Left lobe of liver (tissue), 2 donors: ENCODE data around the gene LDHD. TPM values are rescaled to one million over a fixed set of nuclear protein-coding genes. Genes with fewer than 3 reads are reported as not detected.
"Not testable (repeated sequence)": the region's sequence is repeated elsewhere in the genome, so short reads cannot be mapped to it uniquely, and the experiment has no call there.

ENCODE experiments used
- ATAC-seq: fragments of 200-7000 bp; cut with Tn5 transposase; one replicate; pipeline ENCODE4 v1.9.1; 2020; ENCODE audit warnings: mild to moderate bottlenecking, moderate library complexity
- DNase-seq: peaks from one replicate; pipeline ENCODE4 v3.0.0-alpha.2; 2020; ENCODE audit warnings: low spot score
- total RNA-seq: library from RNA; stranded (reverse); gene quantifications from one replicate; pipeline ENCODE4 v1.2.1, GENCODE V29; 2021
- donor health status: DM: no; HTN: no; CAD: no; lungs with moderate emphysema.
- donor health status: DM: no; HTN: yes; CAD: no.

LDHD gene
- total RNA-seq, 1 donor from 2014 or later: 113 TPM

GRCh38 chr16:75100603-75100990, 16.0 kb downstream of the LDHD start:
- no peak for DNase-seq
- no peak for ATAC-seq

GRCh38 chr16:75099738-75100602, 16.6 kb downstream of the LDHD start:
- DNase-seq (no peak), ATAC-seq (peak; percentile 65)

DNA sequence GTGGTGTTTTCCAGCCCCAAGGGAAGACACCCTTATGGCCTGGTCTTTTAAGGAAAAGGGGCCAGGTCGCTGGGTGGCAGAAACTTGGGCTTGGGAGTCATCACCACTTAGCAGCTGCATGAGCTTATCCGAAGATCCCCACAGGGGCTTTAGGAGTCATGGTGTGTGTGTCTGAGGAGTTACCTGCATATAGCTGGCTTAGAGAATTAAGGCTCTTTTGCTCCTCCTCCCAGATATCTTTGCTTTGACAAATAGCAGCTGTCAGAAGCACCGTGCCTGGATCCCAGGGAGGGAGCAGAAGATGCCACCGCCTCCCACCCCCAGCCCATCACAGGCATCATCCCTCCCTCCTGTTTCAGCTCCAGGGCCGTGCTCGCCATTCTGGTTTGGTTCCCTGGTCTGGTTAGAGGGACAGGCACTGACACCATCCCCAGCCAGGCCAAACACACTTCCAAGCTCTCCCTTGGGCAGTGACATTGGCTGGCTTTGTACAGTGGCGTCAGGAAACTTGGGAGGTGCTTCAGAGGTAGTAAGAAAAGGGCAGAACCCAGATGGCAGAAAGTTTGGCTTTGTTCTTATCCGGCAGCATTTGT, 17.4 kb downstream of the LDHD start:
- DNase-seq (no peak), ATAC-seq (no peak)

DNA sequence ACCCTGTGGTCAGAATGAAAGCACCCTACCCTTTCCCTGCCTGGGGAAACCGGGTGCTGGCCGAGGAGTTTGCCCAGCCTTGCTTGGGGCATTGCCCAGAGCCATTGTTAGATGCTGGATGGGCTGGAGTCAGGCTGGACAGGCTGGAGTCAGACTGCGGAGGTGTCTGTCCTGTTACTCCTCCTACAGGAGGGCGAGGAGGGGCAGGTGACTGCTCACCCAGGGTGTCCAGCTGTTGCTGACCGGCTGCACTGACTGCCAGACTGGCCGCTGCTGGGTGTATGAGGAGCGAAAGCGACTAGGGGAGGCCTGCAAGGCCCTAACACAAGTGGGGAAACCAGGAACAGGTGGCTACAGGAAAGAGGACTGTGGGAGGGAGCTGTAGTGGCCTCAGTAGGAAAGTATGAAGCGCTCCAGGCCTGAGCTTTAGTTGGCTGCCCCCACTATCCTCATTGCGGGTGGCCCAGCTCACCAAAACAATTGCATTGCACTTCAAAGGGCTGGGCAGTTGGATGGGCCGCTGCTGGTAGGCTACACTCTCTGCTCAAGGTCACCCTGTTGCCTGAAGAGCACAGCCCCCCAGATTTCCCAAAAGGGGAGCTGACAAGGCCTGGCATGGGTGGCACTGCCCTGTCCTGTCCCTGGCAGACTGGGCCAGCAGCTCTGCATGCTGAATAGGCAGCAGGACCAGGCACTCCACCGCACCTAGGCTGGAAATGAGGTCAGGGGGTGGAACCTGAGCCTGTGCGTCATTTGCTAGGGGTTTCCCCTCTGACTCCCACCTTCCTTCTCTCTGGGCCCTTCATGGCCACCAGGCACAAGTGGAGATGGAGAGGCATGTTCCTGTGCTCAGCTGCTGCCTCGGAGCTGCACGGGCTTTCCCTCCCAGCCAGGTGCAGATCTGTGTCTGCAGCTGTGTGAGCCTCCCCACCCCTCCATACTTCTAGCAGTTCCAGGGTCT, 18.4 kb downstream of the LDHD start:
- DNase-seq (no peak), ATAC-seq (no peak)

GRCh38 chr16:75097191-75097761, 19.3 kb downstream of the LDHD start:
- DNase-seq (no peak), ATAC-seq (no peak)

GRCh38 chr16:75096656-75097055, 19.9 kb downstream of the LDHD start:
- DNase-seq (no peak), ATAC-seq (no peak)

- no peak for DNase-seq
- no peak for ATAC-seq
These were observed 21.4 kb downstream of the LDHD start for GRCh38 chr16:75095204-75095621.

DNA sequence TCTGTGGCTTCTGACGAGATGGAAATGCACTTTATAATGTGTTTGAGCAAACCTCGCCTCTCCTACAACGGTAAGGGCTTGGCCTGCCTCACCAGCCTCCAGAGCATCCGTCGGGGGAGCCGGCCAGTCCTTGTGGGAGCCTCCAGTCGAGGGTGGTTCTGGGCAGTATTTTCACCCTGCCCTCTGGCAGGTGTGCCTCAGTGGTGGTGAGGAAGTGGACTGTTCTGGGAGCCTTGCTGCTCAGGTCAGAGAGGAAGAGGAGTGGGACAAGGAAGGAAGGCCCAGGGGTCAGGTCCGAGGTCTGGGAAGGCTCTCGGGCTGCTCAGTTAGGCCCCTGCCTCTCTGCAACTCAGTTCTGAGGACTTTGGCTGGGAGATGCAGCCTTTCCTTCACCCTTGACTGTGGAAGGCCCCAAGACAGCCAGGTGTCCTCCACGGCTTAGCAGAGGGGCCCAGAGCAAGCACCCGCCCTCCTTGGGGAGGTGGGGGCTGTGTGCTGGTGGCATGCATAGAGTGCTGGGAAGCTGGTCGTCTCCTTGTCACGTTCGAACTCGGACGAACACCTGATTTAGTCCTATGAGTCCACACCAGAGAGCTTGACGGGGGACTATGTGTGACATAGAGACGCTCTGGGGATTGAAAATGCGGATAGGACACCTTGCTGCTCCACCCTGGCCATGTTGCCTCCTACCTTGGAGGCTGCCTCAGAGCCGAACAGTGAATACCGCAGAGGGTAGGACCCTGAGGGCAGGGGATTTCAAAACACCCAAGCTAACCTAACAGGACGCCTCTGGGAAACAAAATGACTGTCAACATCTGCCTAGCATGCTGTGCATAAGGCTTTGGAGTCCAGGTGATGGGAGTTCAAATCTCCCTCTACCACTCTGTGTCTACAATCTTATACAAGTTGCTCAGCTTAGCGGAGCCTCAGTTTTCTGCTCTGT, 22.7 kb downstream of the LDHD start:
- DNase-seq (no peak), ATAC-seq (no peak)

GRCh38 chr16:75092777-75093176, 23.8 kb downstream of the LDHD start:
- no peak for DNase-seq
- peak; percentile 85 for ATAC-seq

GRCh38 chr16:75091619-75092018, 25.0 kb downstream of the LDHD start:
- not testable (repeated sequence) for DNase-seq, ATAC-seq

DNA sequence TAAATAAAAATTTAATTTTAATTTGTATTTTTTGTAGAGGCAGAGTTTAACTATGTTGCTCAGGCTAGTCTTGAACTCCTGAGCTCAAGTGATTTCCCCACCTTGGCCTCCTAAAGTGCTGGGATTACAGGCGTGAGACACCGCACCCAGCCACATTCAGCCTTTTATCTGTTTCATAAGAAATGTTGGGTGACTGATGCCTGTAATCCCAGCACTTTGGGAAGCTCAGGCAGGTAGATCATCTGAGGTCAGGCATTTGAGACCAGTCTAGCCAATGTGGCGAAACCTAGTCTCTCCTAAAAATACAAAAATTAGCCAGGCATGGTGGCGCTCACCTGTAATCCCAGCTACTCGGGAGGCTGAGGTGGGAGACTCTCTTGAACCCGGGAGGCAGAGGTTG, 25.7 kb downstream of the LDHD start:
- not testable (repeated sequence) for ATAC-seq, DNase-seq

GRCh38 chr16:75089486-75090202, 26.9 kb downstream of the LDHD start:
- DNase-seq (no peak), ATAC-seq (no peak)

- ATAC-seq (no peak), DNase-seq (no peak)
These were observed 27.6 kb downstream of the LDHD start for GRCh38 chr16:75088934-75089333.

DNA sequence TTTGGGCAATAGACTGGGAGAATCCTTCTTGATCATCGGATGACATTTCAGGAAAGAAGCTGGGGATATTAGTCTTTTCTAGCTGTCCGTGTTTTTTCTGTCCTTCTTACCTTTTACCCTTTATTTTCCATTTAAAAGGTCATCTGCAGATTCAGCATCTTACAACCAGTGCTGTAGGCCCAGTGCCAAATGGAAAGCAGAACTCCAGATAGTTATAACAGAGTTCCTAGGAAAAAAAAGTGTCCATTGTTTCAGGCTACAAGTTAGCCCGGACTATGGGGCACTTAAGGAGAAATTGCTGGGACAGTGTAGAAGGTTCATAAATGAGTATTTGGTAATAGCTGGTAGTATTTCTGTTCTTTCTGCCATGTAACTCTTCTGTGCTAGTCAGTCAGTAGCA, 28.4 kb downstream of the LDHD start:
- no peak for DNase-seq
- ATAC-seq: no peak

GRCh38 chr16:75087375-75087979, 29.1 kb downstream of the LDHD start:
- no peak for DNase-seq
- peak; percentile 64 for ATAC-seq

GRCh38 chr16:75086688-75087374, 29.7 kb downstream of the LDHD start:
- no peak for DNase-seq

DNA sequence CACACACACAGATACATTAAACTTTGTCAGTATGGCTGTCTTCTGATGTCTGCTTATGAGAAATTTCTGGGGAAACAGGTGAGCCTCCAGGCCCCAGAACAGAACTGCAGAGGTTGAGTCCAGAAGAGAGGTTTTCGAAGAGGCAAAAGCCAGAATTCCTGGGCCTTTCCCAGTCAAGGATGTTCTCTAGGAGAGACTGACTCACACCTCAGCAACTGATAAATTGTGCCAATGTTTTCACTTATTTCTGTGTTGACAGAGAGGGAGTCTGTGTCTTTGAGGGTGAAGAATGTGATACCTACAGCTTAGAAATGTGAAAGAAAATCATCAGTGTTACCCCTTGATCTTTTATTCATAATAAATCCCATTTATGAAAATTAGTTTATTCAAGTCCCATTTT, 30.3 kb downstream of the LDHD start:
- no peak for ATAC-seq
- DNase-seq: no peak

More at GRCh38 chr16:75086688-75087374, 29.7 kb downstream of the LDHD start:
- ATAC-seq: no peak

DNA sequence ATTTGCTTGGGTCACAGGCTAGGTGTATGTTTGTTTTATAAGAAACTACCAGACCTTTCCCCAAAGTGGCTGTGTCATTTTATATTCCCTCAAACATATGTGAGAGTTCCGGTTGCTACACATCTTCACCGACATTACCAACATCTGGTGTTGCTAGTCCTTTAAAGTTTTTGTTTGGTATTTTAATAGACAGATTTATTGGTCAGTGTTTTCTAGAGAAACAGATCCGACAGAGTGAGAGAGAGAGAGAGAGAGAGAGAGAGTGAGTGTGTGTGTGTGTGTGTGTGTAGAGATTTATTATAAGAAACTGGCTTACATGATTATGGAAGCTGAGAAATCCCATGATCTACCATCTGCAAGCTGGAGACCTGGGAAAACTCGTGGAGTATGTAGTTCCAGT, 31.0 kb downstream of the LDHD start:
- ATAC-seq (no peak), DNase-seq (no peak)
